H1 (cell line): ENCODE measurements around the gene CHAC2. TPM values are rescaled to one million over a fixed set of nuclear protein-coding genes. Genes with fewer than 3 reads are reported as not detected.

Experiments
- CTCF ChIA-PET: fragments of 300-600 bp; sonication (Branson Sonifier 250); formaldehyde crosslinking; loops from one replicate; lab custom pipeline; 2021; ENCODE audit not compliant: partially characterized antibody; lab: Charles Lee
- POLR2A ChIA-PET: fragments of 300-600 bp; sonication (Branson Sonifier 250); formaldehyde crosslinking; loops from one replicate; lab custom pipeline; 2021; ENCODE audit warnings: inconsistent platforms; ENCODE audit not compliant: partially characterized antibody; lab: Charles Lee
- DNase-seq, 2 experiments: peaks; one replicate each; pipeline versions ENCODE4 v3.0.0 to v3.0.0-alpha.2; 2010 to 2022; ENCODE audit warnings: low spot score in 2 of 2, low read depth in 1 of 2, mixed read lengths in 1 of 2
- FAIRE-seq: peaks from 2 replicates; lab custom pipeline; 2011; peaks lifted over from hg19 to GRCh38; lab: Jason Lieb, UNC
- H2AFZ ChIP-seq: 2 replicates; pipeline ENCODE4 v1.8.1; 2012; ENCODE audit warnings: low read length, inconsistent platforms
- H2AK5ac ChIP-seq: 2 replicates; pipeline ENCODE4 v1.6.1; 2013; ENCODE audit warnings: low read depth, low read length
- H2BK120ac ChIP-seq: replicated peaks from 2 replicates; pipeline ENCODE3; 2013; ENCODE audit warnings: low read depth, low read length, inconsistent platforms
- H2BK12ac ChIP-seq: 2 replicates; pipeline ENCODE4 v1.6.1; 2013; ENCODE audit warnings: low read depth, low read length
- H2BK15ac ChIP-seq: 2 replicates; pipeline ENCODE4 v1.6.1; 2013; ENCODE audit warnings: low read length
- H2BK20ac ChIP-seq: 2 replicates; pipeline ENCODE4 v1.6.1; 2013; ENCODE audit warnings: low read length
- H2BK5ac ChIP-seq: 2 replicates; pipeline ENCODE4 v1.6.1; 2013; ENCODE audit warnings: low read depth, low read length
- H3K14ac ChIP-seq: 2 replicates; pipeline ENCODE4 v1.6.1; 2013; ENCODE audit warnings: inconsistent platforms; ENCODE audit not compliant: insufficient read length
- H3K18ac ChIP-seq: 2 replicates; pipeline ENCODE4 v1.6.1; 2013; ENCODE audit warnings: low read length; ENCODE audit errors: extremely low read depth
- H3K23ac ChIP-seq: 2 replicates; pipeline ENCODE4 v1.6.1; 2013; ENCODE audit warnings: inconsistent platforms; ENCODE audit not compliant: insufficient read length
- H3K23me2 ChIP-seq: 2 replicates; pipeline ENCODE4 v1.6.1; 2013; ENCODE audit warnings: low read depth, low read length
- H3K27ac ChIP-seq: 2 replicates; pipeline ENCODE4 v1.6.1; 2011; ENCODE audit warnings: low read depth, low read length, inconsistent platforms
- H3K27me3 ChIP-seq, 4 experiments: replicated peaks in 1 of 4; 1 replicate in 1 of 4; 2 replicates in 3 of 4; pipeline versions ENCODE4 v1.6.1 to v1.8.1; 2011 to 2013; ENCODE audit warnings: low read length in 3 of 4, mild to moderate bottlenecking in 3 of 4, inconsistent platforms in 2 of 4, mixed read lengths in 2 of 4, moderate library complexity in 1 of 4; ENCODE audit not compliant: control insufficient read depth in 3 of 4, insufficient read depth in 3 of 4; ENCODE audit errors: extremely low read depth in 1 of 4
- H3K36me3 ChIP-seq, 4 experiments: 2 replicates each; pipeline versions ENCODE4 v1.6.1 to v1.8.1; 2011 to 2013; ENCODE audit warnings: mild to moderate bottlenecking in 4 of 4, low read length in 3 of 4, moderate library complexity in 2 of 4, control low read depth in 1 of 4, inconsistent platforms in 1 of 4; ENCODE audit not compliant: insufficient read depth in 4 of 4, control insufficient read depth in 2 of 4
- H3K4ac ChIP-seq: replicated peaks from 2 replicates; pipeline ENCODE3; 2013; ENCODE audit warnings: low read length, low read depth, mixed read lengths, inconsistent platforms; ENCODE audit not compliant: insufficient read length
- H3K4me1 ChIP-seq, 4 experiments: replicated peaks in 1 of 4; 1 replicate in 1 of 4; 2 replicates in 3 of 4; pipeline versions ENCODE4 v1.6.1 to v1.8.1; 2011 to 2013; ENCODE audit warnings: low read length in 3 of 4, inconsistent platforms in 2 of 4, mixed read lengths in 1 of 4; ENCODE audit not compliant: insufficient read depth in 4 of 4, control insufficient read depth in 3 of 4
- H3K4me2 ChIP-seq, 2 experiments: 2 replicates each; pipeline versions ENCODE4 v1.6.1 to v1.8.1; 2011 to 2013; ENCODE audit warnings: low read depth in 2 of 2, low read length in 2 of 2, control low read depth in 1 of 2, inconsistent platforms in 1 of 2, mild to moderate bottlenecking in 1 of 2; ENCODE audit not compliant: insufficient read depth in 1 of 2
- H3K4me3 ChIP-seq, 4 experiments: fragments of 200-600, 300-600 bp in 1 of 4; sonication (generic), shearing (Covaris generic), sonication (Bioruptor Twin) in 1 of 4; 2 replicates each; pipeline versions ENCODE4 v1.5.1 to v1.8.1; 2011 to 2016; ENCODE audit warnings: low read length in 4 of 4, low read depth in 3 of 4, control low read depth in 2 of 4, inconsistent platforms in 2 of 4, mild to moderate bottlenecking in 2 of 4, mixed read lengths in 1 of 4, moderate library complexity in 1 of 4; ENCODE audit not compliant: insufficient read depth in 2 of 4; ENCODE audit errors: extremely low read depth in 1 of 4
- H3K56ac ChIP-seq: replicated peaks from 2 replicates; pipeline ENCODE3; 2013; ENCODE audit warnings: low read depth, mild to moderate bottlenecking, mixed read lengths, low read length, inconsistent platforms; ENCODE audit not compliant: insufficient read length
- H3K79me1 ChIP-seq: 2 replicates; pipeline ENCODE4 v1.6.1; 2013; ENCODE audit warnings: low read depth, low read length, control low read depth
- H3K79me2 ChIP-seq, 2 experiments: 2 replicates each; pipeline versions ENCODE4 v1.6.1 to v1.8.1; 2012 to 2013; ENCODE audit warnings: low read length in 2 of 2, mild to moderate bottlenecking in 2 of 2, inconsistent platforms in 1 of 2; ENCODE audit not compliant: insufficient read depth in 2 of 2, control insufficient read depth in 1 of 2
- H3K9ac ChIP-seq, 4 experiments: replicated peaks in 1 of 4; 1 replicate in 1 of 4; 2 replicates in 3 of 4; pipeline versions ENCODE4 v1.6.1 to v1.8.1; 2011 to 2013; ENCODE audit warnings: low read depth in 3 of 4, low read length in 3 of 4, control low read depth in 2 of 4, mild to moderate bottlenecking in 2 of 4, moderate library complexity in 2 of 4, inconsistent platforms in 1 of 4; ENCODE audit errors: extremely low read depth in 1 of 4
- H3K9me3 ChIP-seq, 2 experiments: 2 replicates each; pipeline versions ENCODE4 v1.6.1 to v1.8.1; 2012 to 2013; ENCODE audit warnings: mild to moderate bottlenecking in 2 of 2, moderate library complexity in 2 of 2, control low read depth in 1 of 2, inconsistent platforms in 1 of 2, low read depth in 1 of 2, low read length in 1 of 2, mixed read lengths in 1 of 2; ENCODE audit not compliant: insufficient read depth in 2 of 2
- H4K20me1 ChIP-seq, 2 experiments: replicated peaks in 1 of 2; 2 replicates each; pipeline versions ENCODE3 to v1.8.1; 2011 to 2013; ENCODE audit warnings: inconsistent platforms in 2 of 2, low read length in 2 of 2, mild to moderate bottlenecking in 1 of 2; ENCODE audit not compliant: insufficient read depth in 2 of 2, control insufficient read depth in 1 of 2
- H4K5ac ChIP-seq: 2 replicates; pipeline ENCODE4 v1.6.1; 2013; ENCODE audit warnings: low read length, low read depth, mixed read lengths, inconsistent platforms; ENCODE audit not compliant: insufficient read length
- H4K8ac ChIP-seq: 2 replicates; pipeline ENCODE4 v1.8.0; 2013; ENCODE audit warnings: mild to moderate bottlenecking, moderate library complexity, low read length, inconsistent platforms; ENCODE audit not compliant: insufficient read depth; ENCODE audit errors: extremely low read depth
- H4K91ac ChIP-seq: replicated peaks from 2 replicates; pipeline ENCODE3; 2013; ENCODE audit warnings: low read length, mixed read lengths, inconsistent platforms; ENCODE audit not compliant: insufficient read length
- CBX5 ChIP-seq: fragments of 300-800, 300-1000 bp; sonication (generic); IDR thresholded peaks from 2 replicates; pipeline ENCODE4 v1.7.1; 2016; ENCODE audit warnings: antibody characterized with exemption, low read length, low read depth
- EZH2 ChIP-seq: fragments of 200-600 bp; sonication (generic); IDR thresholded peaks from 2 replicates; pipeline ENCODE4 v1.7.1; 2012; ENCODE audit warnings: low read depth, mild to moderate bottlenecking, moderate library complexity, low read length, inconsistent platforms; ENCODE audit not compliant: severe bottlenecking
- HDAC2 ChIP-seq, 2 experiments: fragments of 300-600 bp in 1 of 2; sonication (generic) in 1 of 2; IDR thresholded peaks; 2 replicates each; pipeline ENCODE4 v1.6.1; 2011 to 2012; ENCODE audit warnings: low read depth in 2 of 2, low read length in 2 of 2, mild to moderate bottlenecking in 2 of 2, moderate library complexity in 2 of 2, borderline replicate concordance in 1 of 2, inconsistent platforms in 1 of 2
- KDM1A ChIP-seq: fragments of 200-600, 300-600 bp; sonication (generic); IDR thresholded peaks from 2 replicates; pipeline ENCODE4 v1.7.1; 2016; ENCODE audit warnings: mild to moderate bottlenecking, low read length, borderline replicate concordance
- KDM5A ChIP-seq: fragments of 200-600 bp; IDR thresholded peaks from 2 replicates; pipeline ENCODE4 v1.7.1; 2012; ENCODE audit warnings: mild to moderate bottlenecking, low read length, inconsistent platforms, mixed read lengths
- MAFK ChIP-seq: IDR thresholded peaks from 2 replicates; pipeline ENCODE4 v1.6.1; 2012; ENCODE audit warnings: low read depth, mild to moderate bottlenecking, improper control_type of control experiment, low read length
- NRF1 ChIP-seq: IDR thresholded peaks from 2 replicates; pipeline ENCODE4 v1.6.1; 2011; ENCODE audit warnings: mild to moderate bottlenecking, low read depth, low read length, improper control_type of control experiment
- RBBP5 ChIP-seq: IDR thresholded peaks from 2 replicates; pipeline ENCODE4 v1.7.1; 2012; ENCODE audit warnings: low read depth, mild to moderate bottlenecking, inconsistent platforms, low read length, moderate library complexity, borderline replicate concordance
- RFX5 ChIP-seq: IDR thresholded peaks from 2 replicates; pipeline ENCODE4 v1.6.1; 2011; ENCODE audit warnings: low read depth, low read length, improper control_type of control experiment, borderline replicate concordance
- RXRA ChIP-seq: IDR thresholded peaks from 2 replicates; pipeline ENCODE4 v1.6.1; 2011; ENCODE audit warnings: low read depth, mild to moderate bottlenecking, low read length, moderate library complexity; ENCODE audit not compliant: insufficient read depth
- SIX5 ChIP-seq: IDR thresholded peaks from 2 replicates; pipeline ENCODE4 v1.6.1; 2011; ENCODE audit warnings: mild to moderate bottlenecking, low read depth, low read length
- SP2 ChIP-seq: IDR thresholded peaks from 2 replicates; pipeline ENCODE4 v1.6.1; 2012; ENCODE audit warnings: mild to moderate bottlenecking, low read length, inconsistent platforms
- WGBS, 2 experiments: shearing (Covaris generic) in 1 of 2; methylation state at CpG; one replicate each; pipeline versions ENCODE4 v1.1.6 to v1.1.7; 2013 to 2015; ENCODE audit warnings: low lambda C conversion rate in 2 of 2, mixed read lengths in 2 of 2, inconsistent platforms in 1 of 2, low coverage in 1 of 2, missing lambda C conversion rate in 1 of 2; ENCODE audit not compliant: insufficient replicate concordance in 2 of 2, insufficient coverage in 1 of 2, insufficient read length in 1 of 2; ENCODE audit errors: extremely low coverage in 1 of 2, missing lambda C conversion rate in 1 of 2; 5-methylcytosine and 5-hydroxymethylcytosine counted together
- polyA plus RNA-seq, 7 experiments: library from polyadenylated mRNA; depleted of rRNA in 3 of 7; stranded (reverse) in 5 of 7; unstranded in 2 of 7; fragments of >200 nt in 5 of 7; fragments of 200-250 nt in 2 of 7; gene quantifications; 1 replicate in 5 of 7; 2 replicates in 1 of 7; 4 replicates in 1 of 7; pipeline versions ENCODE4 v1.2.1 to v1.2.3, GENCODE V29; 2011 to 2013; ENCODE audit warnings: missing spikeins in 2 of 7, mixed read lengths in 2 of 7
- total RNA-seq: library from RNA; stranded (reverse); fragmentation: NEBNext Ultra II Directional; extraction: Animal tissue kit (Norgen Biotek cat#: 25700); gene quantifications from 2 replicates; pipeline ENCODE4 v1.2.1, GENCODE V29; 2021

CHAC2 gene
- total and polyA plus RNA-seq, 2 of the 8 experiments (the other 6 are each of a cell fraction or from before 2014, with no cell fraction given) = 5.4 to 11.2 TPM

DNA sequence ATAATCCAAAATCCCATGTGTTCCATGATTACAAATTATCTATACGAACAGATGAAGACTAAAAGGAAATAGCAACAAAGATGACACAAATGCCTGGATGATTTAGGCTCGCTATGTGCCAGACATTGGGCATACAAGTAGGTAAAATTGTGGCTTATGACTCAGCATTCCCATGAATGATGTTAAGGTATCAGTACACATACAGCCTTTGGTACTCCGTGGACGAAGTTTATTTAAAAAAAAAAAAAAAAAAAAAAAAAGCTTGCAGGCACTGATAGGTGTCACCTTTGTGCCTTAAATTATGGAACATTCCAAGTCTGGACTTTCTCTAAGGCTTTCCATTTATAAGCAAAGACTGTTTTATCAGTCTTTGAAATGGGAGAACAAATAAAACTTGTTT, 2.7 kb downstream of the CHAC2 start:
- Histone ChIP-seq H3K4ac (no peak overlapping the region), H3K79me1 (no peaks in the 10 kb centered on the region), H3K4me1 (peaks cover 0 to 3% (median 0%) of the 10 kb centered on the region in 4 experiments; a peak in 1 of 7 replicates), H2AFZ (no peak overlapping the region), H3K79me2 (peaks cover 0 to 52% of the 10 kb centered on the region in 2 experiments; a peak in 2 of 4 replicates), H2BK120ac (no peak overlapping the region), H4K8ac (no peak overlapping the region), H2BK15ac (no peak overlapping the region), H2AK5ac (no peak overlapping the region), H3K9ac (no peak overlapping the region), H3K9me3 (no peaks in the 10 kb centered on the region), H3K27ac (no peak overlapping the region), H2BK5ac (no peak overlapping the region), H3K14ac (no peak overlapping the region), H3K4me2 (no peak overlapping the region), H3K18ac (no peak overlapping the region), H2BK12ac (no peak overlapping the region), H2BK20ac (no peak overlapping the region), H3K4me3 (no peak overlapping the region), H4K5ac (no peak overlapping the region), H4K20me1 (peaks cover 3 to 4% of the 10 kb centered on the region in 2 experiments), H3K23ac (no peak overlapping the region), H3K27me3 (no peaks in the 10 kb centered on the region), H4K91ac (no peak overlapping the region), H3K23me2 (peaks cover 2% of the 10 kb centered on the region; the same call in 1 of the 2 replicates), H3K36me3 (peaks cover 0 to 18% (median 2%) of the 10 kb centered on the region in 4 experiments; a peak in 5 of 8 replicates), H3K56ac (no peak overlapping the region)
- WGBS, 2 experiments = 93% methylated on average over 4 of the region's 4 CpGs; no CpG with 5 or more reads in 1 of the 2 experiments
- ChIA-PET POLR2A (interaction anchor here (0.6 to 11.3 kb wide), 3 partner anchors 12 to 192 kb away, joined by 3 to 124 read pairs (median 4); partner anchors contain the start of genes ASB3 and ERLEC1), CTCF (interaction anchor here (0.6 to 1.5 kb wide), 3 partner anchors 9 to 751 kb away, joined by 3 to 5 read pairs (median 4); no protein-coding TSS in a partner anchor)
- FAIRE-seq = no peak
- DNase-seq = no peak
- TF ChIP-seq SP2 (no peak), NRF1 (no peak), MAFK (no peak), KDM5A (no peak), HDAC2 (IDR thresholded peaks at IDR 0.05; ENCODE audit: borderline replicate concordance in 1 of 2, low read depth in 2 of 2, low read length in 2 of 2) (no peak), RFX5 (no peak), KDM1A (no peak), RXRA (no peak), SIX5 (no peak), EZH2 (no peak), CBX5 (no peak), RBBP5 (no peak)
